Stimulated activated CD4-positive, alpha-beta T cell treated with anti-CD3 and anti-CD28 coated beads, TNF-alpha, amount 100 ng/mL, for 4 hours (primary cell): ENCODE measurements around the gene CLEC2L.
"Not testable (repeated sequence)": the region's sequence is repeated elsewhere in the genome, so short reads cannot be mapped to it uniquely, and the experiment has no call there.

Source experiments
- DNase-seq, 3 experiments: peaks; one replicate each; pipeline ENCODE4 v3.0.0-alpha.2; 2020; ENCODE audit warnings: low read depth in 3 of 3

Gene CLEC2L

DNA sequence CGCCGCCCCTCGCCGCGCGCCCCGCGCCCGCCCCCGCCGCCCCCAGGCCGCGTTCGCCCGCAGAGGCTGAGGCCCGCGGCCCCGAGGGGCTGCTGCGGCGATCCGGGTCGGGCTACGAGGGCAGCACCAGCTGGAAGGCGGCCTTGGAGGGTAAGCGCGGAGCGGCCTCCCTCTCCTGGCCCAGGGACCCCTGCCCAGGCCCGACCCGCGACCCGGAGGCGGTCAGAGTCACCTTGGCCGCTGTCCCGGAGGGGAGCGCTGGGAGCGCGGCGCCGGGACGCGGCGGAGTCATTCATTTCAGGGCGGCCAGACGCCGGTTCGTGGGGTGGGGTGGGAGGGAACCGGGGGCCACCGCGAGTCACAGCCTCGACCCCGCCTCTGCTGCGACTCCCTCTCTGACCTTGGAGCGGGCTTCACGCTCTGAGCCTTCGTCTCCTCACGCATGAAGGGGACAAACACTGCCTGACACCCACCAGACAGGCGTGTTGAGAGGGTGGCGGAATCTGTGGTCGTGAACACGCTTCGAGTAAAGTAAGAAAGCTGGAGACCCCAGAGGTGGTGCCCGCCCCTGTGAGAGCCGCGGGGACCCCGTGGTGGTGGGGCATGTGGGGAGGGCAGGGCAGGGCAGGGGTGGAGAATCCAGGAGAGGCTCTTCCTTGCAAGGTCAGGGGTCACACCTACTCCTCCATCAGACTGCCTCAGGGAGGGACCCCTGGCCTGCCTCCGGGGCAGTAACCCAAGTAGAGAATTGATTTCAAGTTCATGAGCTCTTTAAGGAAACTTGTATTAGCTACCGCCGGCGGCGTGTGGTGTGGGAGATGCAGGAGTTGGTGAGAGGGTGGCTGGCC lies 707 bp downstream of the CLEC2L start:
- no peak for DNase-seq

DNA sequence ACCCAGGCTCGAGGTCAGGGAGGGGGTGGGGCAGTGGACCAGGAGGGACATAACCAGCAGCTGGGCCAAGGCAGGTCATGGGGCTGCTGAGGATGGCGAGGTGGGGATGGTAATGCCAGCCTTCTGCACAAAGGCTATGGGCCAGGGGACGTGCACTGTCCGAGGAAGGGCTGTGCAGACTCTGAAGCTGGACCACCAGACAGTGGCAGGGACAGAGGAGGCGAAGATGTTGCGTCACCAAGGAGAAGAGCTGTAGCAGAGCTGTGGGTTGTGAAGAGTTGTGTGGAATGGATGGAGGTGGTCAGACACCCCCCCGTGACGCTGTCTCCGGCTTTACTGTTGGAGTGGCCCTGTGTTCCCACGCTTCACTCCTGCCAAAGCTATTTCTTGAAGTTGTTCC lies 1.8 kb downstream of the CLEC2L start:
- DNase-seq: no peak

DNA sequence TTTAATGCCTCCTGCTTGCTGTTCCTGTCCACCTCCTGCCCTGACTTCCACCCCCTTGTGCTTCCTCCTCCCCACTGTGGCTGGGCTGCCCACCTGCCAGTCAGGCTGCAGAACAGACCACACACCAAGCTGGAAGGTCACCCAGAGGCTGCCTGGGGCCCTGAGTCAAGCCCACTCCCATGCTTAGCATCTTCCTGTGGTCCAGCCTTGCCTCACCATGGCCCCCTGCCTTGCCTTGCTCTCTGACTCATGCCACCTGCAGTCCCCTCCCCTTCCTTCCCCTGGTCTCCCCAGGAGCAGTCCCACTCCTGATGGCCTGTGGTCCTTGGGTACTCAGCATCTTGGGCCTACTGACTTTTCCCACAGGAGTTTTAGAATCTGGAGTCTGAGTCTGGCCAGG lies 2.3 kb downstream of the CLEC2L start:
- no peak for DNase-seq

DNA sequence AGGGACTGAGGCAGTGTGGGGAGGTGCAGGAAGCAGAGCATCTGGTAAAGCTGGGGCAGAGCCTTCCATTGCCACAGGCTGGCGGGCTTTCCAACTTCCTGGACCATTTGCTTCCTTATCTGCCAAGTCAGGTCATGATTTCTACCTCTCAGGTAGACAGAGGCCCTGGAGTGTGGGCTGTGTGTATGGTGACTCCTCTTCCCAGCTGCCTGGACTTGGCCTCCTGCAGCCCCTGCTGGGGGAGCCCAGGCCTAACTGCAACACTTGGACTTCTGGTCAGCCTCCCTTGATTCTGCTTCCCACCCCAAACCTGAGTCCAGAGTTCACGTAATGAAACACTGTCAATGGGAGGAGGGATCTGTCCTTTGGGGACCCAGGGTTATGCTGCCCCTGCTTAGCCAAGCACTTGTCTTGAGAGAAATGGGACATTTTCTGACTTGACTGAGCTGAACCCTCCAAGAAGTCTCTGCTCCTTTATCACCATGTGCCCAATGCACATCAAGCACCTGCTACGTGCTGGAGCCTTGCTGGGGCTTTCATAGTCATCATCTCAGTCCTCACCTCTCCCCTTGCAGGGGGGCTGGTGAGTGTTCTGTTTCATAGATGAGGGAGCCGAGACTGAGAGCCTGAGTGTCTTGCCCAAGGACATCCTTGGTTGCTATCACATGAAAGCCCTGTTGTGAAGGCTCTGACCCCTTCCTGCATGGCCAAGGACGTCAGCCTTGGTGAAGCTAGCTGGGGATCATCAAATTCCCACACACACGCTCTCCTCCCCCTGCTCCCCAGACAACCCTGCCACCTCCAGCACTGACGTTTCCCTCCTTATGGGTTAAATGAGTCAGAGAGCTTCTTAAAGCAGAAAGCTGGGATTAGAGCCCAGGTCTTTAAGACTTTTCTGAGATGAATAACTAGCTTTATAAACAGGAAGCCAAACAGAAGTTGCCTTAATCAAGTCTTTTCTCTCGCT lies 3.4 kb downstream of the CLEC2L start:
- no peak for DNase-seq

DNA sequence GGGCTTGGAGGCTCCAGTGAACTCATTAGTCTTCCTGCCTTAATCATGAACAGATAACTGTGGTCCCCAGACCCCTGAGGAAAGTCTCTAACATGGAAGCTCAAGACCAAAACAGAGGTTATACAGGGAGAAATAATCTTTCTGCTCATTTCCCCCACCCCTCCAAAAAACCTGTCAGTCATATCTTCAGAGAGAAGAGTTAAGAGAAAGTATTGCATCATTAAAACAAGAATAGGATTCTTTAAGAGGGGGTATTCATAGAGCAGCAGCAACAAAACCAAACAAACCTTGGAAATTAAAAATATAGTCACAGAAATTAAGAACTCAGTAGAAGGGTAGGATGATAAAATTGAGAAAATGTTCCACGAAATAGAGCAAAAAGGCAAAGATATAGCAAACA lies 7.6 kb downstream of the CLEC2L start:
- DNase-seq: no peak

DNA sequence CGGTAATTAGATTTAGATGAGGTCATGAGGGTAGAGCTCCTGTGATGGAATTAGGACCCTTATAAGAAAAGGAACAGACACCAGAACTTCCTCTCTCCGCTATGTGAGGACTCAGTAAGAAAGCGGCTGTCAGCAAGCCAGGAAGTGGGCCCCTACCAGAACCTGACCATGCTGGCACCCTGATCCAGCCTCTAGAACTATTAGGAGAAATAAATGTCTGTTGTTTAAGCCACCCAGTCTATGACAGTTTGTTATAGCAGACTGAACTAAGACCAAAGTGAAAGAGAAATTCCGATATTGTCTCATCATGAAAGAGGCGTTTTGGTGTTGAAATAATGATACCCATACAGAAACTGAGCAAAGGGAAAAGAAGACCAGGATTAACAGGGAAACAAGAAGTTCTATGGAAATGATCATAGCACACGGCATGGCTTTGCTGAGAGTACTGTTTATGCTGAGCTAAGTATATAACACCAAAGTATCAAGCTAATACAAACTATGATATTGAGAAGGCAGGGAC lies 9.2 kb downstream of the CLEC2L start:
- DNase-seq: no peak

DNA sequence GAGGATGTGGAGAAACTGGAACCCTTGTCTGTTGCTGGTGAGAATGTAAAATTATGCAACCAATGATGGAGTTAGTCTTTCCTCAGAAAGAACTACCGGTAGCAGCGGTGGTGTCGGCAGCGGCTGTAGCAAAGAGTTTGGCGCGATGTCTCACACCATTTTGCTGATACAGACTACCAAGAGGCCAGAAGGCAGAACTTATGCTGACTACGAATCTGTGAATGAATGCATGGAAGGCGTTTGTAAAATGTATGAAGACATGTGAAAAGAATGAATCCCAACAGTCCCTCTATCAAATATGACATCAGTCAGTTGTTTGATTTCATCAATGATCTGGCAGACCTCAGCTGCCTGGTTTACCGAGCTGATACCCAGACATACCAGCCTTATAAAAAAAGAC lies 10.6 kb downstream of the CLEC2L start:
- DNase-seq: no peak

DNA sequence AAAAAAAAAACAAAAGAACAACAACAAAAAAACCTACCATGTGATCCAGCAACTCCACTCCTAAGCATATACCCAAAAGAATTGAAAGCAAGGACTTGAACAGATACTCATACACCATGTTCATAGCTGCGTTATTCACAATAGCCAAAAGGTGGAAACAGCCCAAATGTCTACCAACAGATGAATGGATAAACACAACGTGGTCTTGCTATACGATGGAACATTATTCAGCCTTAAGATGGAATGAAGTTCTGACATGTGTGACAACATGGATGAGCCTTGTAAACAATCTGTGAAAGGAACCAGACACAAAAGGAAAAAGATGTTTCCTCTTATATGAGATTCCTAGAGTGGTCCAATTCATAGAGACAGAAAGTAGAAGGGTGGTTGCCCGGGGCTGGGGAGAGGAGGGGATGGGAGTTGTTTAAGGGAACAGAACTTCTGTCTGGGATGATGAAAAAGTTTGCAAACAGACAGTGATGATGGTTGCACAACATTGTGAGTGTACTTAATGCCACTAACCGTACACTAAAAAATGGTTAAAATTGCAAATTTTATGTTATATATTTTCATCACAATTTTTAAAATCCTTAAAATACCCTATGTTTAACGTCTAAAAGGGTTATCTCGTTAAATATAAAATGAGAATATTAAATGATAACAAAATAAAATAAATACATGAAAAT lies 11.6 kb downstream of the CLEC2L start:
- DNase-seq: no peak

DNA sequence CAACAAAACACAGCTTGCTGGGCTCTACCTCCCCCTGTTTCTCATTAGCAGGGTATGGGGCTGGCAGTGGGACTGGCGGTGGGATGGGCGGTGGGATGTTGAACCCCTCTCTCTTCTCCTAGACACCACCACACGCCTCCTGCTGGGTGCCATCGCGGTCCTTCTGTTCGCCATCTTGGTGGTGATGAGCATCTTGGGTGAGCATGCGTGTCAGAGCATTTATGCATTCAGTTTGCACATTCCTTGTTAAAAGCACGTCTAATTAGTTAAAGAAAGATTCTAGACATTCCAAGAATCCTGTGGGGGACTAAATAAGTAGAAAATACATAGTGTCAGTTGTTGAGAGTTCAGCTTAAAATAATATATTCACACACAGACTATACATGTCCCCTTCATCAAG lies 12.7 kb downstream of the CLEC2L start:
- no peak for DNase-seq

DNA sequence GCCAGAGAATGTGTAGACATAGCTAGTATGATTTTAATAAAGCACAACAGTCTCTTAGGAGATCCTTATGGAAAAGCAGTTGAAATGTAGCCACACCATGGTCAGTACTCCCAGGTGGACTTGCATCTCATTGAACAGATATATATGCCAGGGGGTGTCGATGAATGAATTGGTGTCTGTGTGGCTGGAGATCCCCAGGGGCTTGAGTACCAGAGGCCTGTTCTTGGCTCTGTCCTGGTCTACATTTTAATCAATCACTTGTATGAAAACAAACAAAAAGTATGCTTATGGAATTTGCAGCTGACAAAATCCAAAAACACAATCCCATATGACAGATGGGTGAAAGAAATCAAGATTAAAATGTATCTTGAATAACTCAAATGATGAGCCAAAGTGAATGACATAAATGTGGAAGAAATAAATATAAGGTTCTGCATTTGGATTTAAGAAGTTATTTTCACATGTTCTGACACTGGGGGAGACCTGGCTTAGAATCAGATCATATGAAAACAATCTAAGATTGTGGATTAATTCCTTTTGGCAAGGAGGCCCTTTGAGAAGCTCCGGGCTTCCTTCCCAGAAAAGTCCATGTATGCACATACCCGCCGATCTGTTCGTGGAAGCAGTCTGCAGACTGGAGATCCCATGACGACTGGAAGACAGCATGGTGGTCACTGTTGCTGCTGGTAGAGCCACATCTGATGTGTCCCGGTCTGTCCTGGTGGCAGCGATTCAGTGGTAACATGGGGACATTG lies 15.6 kb downstream of the CLEC2L start:
- no peak for DNase-seq

DNA sequence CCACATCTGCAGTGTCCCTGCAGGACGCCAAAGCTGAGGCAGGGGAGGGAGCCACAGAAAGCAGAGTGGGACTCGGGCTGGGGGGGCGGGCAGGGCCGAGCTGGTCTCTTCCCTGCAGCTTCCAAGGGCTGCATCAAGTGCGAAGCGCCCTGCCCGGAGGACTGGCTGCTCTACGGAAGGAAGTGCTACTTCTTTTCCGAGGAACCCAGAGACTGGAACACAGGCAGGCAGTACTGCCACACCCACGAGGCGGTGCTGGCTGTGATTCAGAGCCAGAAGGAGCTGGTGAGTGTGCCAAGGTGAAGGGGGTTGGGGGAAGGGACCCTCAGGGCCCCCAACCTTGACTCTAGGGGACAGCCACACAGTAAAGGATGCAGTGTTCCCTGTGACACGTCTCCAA lies 16.7 kb downstream of the CLEC2L start:
- no peak for DNase-seq

DNA sequence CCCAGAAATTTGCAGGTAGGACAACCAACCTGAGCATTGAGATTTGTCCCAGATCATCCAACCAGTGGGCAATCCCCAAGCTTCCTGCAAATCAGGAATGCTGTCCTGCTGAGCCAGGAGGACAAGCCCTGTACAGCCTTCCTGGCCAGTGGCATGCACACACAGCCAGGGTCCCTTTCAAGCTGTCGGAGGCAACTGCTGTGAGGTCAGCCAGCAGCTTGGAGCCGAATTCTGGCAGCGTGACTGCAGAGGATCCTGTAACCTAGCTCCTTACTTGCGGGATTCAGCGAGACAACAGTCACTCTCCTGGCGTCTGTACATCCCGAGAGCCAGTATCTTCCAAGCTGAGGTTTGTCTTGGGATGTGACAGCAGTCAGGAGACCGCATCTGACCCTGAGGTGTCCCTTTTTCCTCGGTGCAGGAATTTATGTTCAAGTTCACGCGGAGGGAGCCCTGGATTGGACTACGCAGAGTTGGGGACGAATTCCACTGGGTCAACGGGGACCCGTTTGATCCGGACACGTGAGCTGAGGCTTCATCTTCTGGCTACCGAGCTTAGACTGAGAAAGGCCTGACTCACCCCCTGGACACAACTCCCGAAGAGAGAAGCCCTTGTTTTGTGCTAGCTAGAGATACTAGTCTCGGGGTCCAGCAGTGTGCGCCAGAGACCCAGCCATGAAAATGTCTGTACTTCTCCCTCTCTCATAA lies 18.3 kb downstream of the CLEC2L start:
- DNase-seq: no peak

DNA sequence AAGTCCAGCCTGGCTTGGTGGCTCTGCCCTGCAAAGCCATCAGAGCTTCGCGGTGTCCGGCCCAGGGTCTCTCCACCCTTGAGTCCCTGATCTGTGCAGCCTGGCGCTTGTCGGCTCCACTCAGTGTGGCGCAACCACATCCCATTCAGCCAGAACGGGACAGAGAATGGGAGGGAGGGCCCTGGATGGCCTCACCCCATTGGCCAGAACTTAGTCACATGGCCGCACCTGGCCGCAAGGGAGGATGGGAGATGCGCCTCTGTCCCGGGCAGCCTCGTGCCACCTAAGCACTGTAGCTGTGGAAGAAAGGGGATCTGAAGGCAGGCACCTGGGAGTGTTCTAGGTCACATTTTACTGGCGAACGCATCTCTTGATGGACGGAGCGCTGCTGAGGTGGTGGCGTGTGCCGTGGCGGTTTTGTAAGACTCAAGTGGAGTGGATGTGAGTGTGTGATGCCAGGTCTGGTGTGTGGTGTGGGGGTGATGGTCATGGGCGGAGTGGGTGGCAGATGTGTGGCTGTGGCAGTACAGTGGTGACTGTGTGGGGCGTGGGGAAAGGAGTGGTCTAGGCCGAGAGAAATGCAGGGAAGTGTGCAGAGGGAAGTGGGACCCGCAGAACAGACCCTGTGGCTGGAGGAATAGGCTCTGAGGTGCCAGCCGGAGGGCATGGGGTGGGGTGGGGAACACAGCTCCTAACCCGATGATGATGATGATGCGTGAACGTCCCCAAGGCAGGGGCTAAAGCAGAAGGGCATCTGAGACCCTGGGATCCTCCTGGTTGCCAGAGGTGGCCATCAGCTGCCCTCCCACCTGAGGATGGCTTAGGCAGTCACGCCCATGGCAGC lies 19.0 kb downstream of the CLEC2L start:
- no peak for DNase-seq

DNA sequence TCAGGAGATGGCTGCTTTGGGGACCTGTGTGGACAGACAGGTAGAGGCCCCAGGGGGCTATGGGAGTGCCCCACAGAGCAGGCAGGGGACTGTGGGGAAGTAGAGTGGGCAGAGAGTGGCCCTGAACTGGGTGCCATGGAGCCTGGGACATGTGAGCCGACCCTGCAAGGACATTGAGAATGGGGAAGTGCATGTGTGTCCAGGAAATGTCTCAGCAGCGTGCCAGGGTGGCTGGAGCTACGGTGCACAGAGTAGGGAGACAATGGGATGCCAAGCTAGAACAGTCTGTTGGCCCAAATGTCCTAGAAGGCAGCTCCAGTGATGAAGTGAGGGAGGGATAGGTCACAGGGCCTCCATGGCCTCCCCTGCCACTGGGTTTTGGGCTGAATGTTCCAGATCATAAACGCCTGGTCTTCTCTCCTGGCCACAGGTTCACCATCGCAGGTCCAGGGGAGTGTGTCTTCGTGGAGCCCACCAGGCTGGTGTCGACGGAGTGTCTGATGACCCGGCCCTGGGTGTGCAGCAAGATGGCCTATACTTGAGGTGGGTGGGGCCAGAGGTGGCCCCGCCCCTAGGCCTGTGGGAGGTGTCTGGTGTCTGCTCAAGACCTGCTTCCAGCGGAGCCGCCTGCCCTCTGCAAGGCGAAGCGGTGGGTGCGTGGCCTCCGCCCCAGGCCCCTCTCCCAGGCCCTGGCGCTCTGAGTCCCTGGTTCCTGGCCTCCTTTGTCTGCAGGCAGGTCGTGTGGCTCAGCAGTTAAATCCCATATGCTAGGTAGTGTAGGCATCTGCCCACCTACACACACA lies 20.5 kb downstream of the CLEC2L start:
- DNase-seq: no peak

DNA sequence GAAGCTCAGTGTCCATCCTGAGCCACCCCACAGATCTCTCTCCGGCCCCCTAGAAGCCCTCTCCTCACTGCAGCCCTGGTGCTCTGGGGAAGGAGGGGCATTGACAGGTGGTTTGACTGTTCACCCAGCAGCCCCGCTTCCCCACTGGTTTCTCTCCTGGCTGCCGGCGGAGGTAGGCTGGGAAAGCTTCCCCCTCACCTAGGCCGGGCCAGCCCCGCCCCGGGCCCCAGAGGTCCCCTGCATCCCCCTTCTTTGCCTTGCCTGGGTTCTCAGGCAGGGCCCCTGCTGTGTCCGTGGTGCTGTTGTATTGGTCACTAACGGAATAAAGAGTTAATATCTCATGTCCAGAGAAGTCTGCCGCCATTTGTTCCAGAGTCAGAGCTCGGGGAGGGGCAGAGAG lies 21.2 kb downstream of the CLEC2L start:
- no peak for DNase-seq

DNA sequence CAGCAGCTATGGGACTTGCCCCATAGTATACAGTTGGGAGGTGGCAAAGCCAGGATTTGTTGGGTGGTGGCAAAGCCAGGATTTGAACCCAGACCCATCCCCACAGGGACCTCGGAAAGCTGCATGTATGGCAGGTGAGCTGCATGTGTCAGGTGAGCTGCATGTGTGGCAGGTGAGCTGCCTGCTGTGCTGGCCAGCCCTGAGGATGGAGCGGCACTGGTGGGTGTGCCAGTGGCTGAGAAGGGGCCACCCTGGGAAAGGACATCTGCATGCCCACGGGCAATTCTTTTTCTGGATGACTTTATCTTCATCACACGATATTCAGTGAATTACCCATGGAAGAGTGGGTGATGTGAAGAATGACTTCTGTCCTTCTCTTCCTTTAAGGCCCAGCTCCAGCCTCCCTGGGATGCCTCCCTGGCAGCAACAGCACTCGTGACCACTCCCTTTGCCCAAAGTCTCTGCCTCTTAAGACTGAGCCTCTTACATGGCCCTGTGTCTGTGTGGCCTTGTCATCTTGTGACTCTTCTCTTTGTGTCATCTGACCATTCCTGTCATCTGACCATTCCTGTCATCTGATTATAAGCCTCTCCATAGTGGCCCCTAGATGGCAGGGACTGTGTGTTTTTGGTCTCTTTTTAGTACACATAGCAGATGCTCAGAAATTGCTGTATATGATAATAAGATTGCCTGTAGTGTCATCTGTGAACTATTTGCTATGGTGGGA lies 25.0 kb downstream of the CLEC2L start:
- no peak for DNase-seq

DNA sequence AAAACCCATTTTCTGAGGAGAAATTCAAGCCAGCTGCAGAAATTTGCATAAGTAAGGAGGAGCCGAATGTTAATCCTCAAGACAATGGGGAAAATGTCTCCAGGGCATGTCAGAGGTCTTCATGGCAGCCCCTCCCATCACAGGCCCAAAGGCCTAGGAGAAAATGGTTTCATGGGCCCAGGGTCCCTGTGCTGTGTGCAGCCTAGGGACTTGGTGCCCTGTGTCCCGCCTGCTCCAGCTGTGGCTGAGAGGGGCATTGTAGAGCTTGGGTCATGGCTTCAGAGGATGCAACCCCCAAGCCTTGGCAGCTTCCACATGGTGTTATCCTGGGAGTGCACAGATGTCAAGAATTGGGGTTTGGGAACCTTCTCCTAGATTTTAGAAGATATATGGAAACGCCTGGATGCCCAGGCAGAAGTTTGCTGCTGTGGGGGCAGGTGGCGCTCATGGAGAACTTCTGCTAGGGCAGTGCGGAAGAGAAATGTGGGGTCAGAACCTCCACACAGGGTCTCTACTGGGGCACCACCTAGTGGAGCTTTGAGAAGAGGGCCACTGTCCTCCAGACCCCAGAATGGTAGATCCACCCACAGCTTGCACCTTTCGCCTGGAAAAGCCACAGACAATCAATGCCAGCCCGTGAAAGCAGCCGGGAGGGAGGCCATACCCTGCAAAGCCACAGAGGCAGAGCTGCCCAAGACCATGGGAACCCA lies 30.7 kb downstream of the CLEC2L start:
- not testable (repeated sequence) for DNase-seq
